COR-L47 (cell line): Measurements from ENCODE around the gene CA12.

Experiments
- DNase-seq: peaks from one replicate; lab custom pipeline; 2025; lab: John Stamatoyannopoulos, UW

The CA12 gene

GRCh38 chr15:63374686-63375520, 6.7 kb downstream of the CA12 start:
- DNase-seq: peak; percentile 16

GRCh38 chr15:63373866-63374548, 7.6 kb downstream of the CA12 start:
- DNase-seq: no peak

GRCh38 chr15:63373330-63373729, 8.3 kb downstream of the CA12 start:
- DNase-seq: no peak

GRCh38 chr15:63372753-63373152, 8.9 kb downstream of the CA12 start:
- no peak for DNase-seq

- DNase-seq: no peak
Observed at GRCh38 chr15:63372018-63372705, 9.5 kb downstream of the CA12 start.

GRCh38 chr15:63371297-63371918, 10.2 kb downstream of the CA12 start:
- no peak for DNase-seq

GRCh38 chr15:63370764-63371163, 10.9 kb downstream of the CA12 start:
- DNase-seq: no peak

- no peak for DNase-seq
Observed at GRCh38 chr15:63369781-63370180, 11.9 kb downstream of the CA12 start.

GRCh38 chr15:63369296-63369695, 12.3 kb downstream of the CA12 start:
- DNase-seq: no peak

GRCh38 chr15:63368503-63368902, 13.1 kb downstream of the CA12 start:
- DNase-seq: no peak

GRCh38 chr15:63367900-63368299, 13.7 kb downstream of the CA12 start:
- DNase-seq: no peak

GRCh38 chr15:63367390-63367789, 14.3 kb downstream of the CA12 start:
- no peak for DNase-seq

GRCh38 chr15:63366451-63366850, 15.2 kb downstream of the CA12 start:
- no peak for DNase-seq

- DNase-seq: no peak
Observed at GRCh38 chr15:63365273-63365680, 16.4 kb downstream of the CA12 start.

GRCh38 chr15:63364399-63365272, 17.0 kb downstream of the CA12 start:
- no peak for DNase-seq

GRCh38 chr15:63363292-63363691, 18.4 kb downstream of the CA12 start:
- DNase-seq: no peak

GRCh38 chr15:63362885-63363284, 18.8 kb downstream of the CA12 start:
- no peak for DNase-seq

GRCh38 chr15:63362196-63362595, 19.4 kb downstream of the CA12 start:
- peak; percentile 27 for DNase-seq

GRCh38 chr15:63360170-63360569, 21.5 kb downstream of the CA12 start:
- no peak for DNase-seq

GRCh38 chr15:63358241-63359029, 23.2 kb downstream of the CA12 start:
- DNase-seq: no peak

- DNase-seq: no peak
Observed at GRCh38 chr15:63357731-63358130, 23.9 kb downstream of the CA12 start.
